Measurements from ENCODE around the gene NUMA1.

GRCh38 chr11:71971680-71972079 is 108.7 kb downstream of the NUMA1 start:
- no peak for TF ChIP-seq CTCF (conservative IDR thresholded peaks at IDR 0.05; ENCODE audit: low read length)
- no peak for TF ChIP-seq EZH2phosphoT487 (IDR thresholded peaks at IDR 0.05; ENCODE audit: borderline replicate concordance, low read depth, low read length)

Measured in OCI-LY7 (cell line).